ENCODE results near the gene FOXR1.
"Not testable (repeated sequence)": the region's sequence is repeated elsewhere in the genome, so short reads cannot be mapped to it uniquely, and the experiment has no call there.

FOXR1 gene

DNA sequence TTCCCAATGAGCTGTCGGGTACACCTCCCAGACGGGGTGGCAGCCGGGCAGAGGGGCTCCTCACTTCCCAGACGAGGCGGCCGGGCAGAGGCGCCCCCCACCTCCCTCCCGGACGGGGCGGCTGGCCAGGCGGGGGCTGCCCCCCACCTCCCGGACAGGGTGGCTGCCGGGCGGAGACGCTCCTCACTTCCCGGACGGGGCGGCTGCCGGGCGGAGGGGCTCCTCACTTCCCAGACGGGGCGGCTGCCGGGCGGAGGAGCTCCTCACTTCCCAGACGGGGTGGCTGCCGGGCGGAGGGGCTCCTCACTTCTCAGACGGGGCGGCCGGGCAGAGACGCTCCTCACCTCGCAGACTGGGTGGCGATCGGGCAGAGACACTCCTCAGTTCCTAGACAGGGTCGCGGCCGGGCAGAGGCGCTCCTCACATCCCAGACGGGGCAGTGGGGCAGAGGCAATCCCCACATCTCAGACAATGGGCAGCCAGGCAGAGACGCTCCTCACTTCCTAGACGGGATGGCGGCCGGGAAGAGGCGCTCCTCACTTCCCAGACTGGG lies 20.0 kb downstream of the FOXR1 start:
- DNase-seq (ENCODE audit: insufficient read length, low spot score); FAIRE-seq: not testable (repeated sequence)

DNA sequence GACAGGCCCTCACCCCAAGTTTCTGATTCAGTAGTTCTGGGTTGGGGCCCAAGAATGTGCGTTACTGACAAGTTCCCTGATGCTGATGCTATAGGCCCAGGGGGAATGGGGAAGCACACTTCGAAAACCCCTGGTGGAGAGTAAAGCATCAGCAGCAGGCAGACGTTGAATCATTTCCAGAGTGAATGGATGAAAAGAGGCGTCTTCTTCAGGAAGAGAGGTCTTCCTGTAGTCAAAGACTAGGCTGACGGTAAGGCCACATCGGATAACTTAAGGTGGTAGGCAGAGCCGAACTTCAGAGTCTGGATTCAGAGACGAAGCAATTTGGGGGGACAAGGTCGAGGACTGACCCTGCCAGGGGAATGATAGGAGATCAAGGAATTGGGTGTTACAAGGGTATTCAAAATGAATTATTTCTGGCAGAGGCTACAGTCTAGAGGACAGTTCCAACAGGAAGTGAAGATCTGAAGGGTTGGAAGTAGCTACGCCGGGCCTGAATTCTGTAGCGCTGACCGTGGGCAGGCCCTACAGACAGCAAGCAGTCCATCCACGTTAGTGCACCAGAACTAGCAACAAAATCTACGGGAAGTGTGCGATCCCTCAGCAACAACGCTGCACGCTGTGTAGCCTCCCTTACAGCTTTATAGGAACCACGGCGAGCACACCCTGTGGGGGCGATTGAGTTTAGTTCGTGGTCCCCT lies 25.5 kb downstream of the FOXR1 start:
- no peak for DNase-seq (ENCODE audit: insufficient read length, low spot score)
- FAIRE-seq, result peak; percentile 76

DNA sequence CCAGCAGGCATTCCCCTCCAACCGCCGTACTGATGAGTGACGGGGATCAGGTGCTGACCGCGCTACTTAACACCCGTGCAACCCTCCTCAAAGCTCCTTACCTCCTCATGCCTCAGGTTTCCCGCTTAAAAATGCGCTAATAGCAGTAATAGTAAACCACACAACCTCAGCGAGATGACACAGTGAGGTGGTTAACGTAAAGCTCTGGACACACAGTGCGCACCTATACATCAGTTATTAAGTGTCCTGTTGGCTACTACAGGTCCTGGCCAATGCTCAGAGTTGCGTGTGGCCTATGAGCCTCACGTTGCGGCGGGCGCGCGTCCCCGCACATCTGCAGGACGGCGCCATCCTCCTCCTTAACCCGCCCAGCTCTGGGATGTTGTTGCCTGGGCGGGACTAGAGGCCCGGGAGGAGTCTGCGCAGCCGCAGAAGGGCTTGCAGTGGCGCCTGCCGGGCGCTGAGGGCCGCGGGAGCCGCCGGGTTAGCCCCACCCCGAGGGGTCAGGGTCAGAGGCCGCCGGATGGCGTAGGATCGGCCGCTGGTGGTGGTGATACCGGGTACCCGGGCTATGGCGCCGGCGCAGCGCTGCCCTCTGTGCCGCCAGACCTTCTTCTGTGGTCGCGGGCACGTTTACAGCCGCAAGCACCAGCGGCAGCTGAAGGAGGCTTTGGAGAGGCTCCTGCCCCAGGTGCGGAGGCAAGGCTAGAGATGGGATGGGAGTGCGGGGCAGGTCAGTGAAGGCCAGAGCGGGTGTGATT lies 26.2 kb downstream of the FOXR1 start, which contains the start of gene CENATAC:
Gene CENATAC, plus strand, starts transcription at position 512 of the 761 bp plus-strand sequence. Its CDS starts 60 bp downstream, at position 572.
- FAIRE-seq, result peak; percentile 62
- DNase-seq (ENCODE audit: insufficient read length, low spot score), result peak; percentile 98

DNA sequence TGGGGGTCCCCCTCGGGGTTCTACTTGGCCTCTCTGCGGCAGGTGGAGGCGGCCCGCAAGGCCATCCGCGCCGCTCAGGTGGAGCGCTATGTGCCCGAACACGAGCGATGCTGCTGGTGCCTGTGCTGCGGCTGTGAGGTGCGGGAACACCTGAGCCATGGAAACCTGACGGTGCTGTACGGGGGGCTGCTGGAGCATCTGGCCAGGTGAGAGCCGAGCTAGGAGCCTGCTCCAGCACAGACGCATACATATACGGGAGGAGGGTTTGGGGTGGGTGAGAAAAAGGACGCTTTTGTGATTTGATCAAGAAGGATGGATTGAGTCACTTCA lies 26.8 kb downstream of the FOXR1 start:
- DNase-seq (ENCODE audit: insufficient read length, low spot score), result no peak
- no peak for FAIRE-seq

DNA sequence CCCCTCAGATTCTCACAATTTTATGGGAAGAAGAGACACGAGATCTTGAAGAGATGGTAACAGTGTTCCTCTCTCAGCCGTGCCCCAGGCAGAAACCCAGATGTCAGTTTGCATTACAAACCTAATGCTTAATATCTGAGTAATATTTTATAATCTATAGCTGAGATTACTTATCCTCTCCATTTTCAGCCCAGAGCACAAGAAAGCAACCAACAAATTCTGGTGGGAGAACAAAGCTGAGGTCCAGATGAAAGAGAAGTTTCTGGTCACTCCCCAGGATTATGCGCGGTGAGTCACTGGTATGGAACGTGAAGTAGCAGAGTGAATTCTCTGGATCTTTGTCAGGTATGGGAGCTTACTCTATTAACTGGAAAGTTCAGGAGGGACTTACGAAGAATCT lies 27.3 kb downstream of the FOXR1 start:
- FAIRE-seq (peak; percentile 33), DNase-seq (ENCODE audit: insufficient read length, low spot score) (peak; percentile 73)

DNA sequence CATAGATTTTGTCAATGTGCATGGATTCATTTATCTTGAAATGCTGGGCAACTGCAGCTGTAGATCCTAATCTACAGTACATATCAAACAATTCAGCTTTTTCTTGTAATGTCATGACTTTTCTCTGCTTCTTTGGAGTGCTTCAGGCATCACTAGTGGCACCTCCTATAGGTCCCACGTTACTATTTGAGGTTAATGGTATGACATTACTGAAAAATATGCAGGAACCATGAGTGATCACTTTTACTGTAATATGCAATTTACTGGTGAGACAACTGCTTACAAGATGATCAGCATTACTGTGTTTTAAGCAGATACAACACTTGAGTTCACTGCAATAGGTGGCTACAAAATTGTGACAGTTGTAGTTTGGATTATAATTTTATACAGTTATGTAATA lies 29.3 kb downstream of the FOXR1 start:
- FAIRE-seq (no peak), DNase-seq (ENCODE audit: insufficient read length, low spot score) (no peak)

DNA sequence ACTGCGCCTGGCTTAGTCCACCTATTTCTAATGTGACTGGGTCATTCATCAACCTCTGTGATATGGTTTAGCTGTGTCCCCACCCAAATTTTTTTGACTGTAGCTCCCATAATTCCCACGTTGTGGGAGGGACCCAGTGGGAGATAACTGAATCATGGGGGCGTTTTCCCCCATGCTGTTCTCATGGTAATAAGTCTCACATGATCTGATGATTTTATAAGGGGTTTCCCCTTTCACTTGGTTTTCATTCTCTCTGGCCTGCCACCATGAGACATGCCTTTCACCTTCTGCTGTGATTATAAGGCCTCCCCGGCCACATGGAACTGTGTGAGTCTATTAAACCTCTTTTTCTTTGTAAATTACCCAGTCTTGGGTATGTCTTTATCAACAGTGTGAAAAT lies 35.1 kb downstream of the FOXR1 start:
- no peak for FAIRE-seq

DNA sequence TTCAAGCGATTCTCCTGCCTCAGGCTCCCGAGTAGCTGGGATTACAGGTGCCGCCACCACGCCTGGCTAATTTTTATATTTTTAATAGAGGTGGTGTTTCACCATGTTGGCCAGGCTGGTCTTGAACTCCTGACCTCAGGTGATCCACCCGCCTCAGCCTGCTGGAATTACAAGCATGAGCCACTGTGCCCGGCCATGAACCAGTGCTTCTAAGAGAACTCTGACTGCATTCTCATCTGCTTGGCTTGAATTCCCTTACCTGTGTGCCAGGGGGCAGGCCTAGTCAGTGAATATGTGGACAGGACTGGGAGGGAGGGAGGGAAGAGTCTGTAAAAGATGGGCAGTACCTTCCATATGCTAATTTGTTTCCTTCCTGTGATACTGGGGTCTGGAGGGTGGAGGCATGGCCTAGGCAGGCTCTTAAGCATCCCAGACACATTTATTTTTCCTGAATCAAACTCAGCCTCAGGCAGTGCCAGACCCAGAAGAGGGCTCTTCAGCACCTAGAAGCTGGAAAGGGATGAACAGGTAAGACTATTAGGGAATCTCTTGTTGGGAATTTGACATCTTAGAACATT lies 40.0 kb downstream of the FOXR1 start:
- FAIRE-seq, result no peak

More for the DNA sequence above, 35.1 kb downstream of the FOXR1 start:
- no peak for DNase-seq (ENCODE audit: insufficient read length, low spot score)

DNA sequence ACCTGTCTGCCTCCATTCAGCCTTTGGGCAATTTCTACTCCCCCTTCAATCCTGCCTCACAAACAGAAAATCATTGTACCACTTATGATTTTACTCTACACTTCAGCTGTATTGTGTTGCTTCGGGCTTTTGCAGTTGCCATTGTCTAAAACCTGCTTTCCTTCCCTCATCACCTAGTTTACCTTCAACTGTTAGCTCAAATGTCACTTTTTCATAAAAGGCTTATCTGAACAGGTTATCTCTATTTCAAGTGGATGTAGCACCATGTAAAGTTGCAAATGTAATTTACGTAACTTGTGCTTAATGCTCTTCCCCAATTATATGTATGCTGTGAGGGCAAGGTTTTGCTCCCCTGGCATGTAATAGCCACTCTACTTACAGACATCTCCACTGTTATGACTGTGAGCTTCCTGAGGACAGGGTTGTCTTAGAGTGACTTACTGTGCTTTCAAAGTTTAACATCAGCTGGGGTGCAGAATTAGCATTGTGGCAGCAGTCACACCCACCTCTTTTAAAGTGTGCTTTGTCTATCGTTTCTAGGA lies 41.1 kb downstream of the FOXR1 start:
- DNase-seq (ENCODE audit: insufficient read length, low spot score) (no peak), FAIRE-seq (no peak)

More for the DNA sequence above, 40.0 kb downstream of the FOXR1 start:
- no peak for DNase-seq (ENCODE audit: insufficient read length, low spot score)

DNA sequence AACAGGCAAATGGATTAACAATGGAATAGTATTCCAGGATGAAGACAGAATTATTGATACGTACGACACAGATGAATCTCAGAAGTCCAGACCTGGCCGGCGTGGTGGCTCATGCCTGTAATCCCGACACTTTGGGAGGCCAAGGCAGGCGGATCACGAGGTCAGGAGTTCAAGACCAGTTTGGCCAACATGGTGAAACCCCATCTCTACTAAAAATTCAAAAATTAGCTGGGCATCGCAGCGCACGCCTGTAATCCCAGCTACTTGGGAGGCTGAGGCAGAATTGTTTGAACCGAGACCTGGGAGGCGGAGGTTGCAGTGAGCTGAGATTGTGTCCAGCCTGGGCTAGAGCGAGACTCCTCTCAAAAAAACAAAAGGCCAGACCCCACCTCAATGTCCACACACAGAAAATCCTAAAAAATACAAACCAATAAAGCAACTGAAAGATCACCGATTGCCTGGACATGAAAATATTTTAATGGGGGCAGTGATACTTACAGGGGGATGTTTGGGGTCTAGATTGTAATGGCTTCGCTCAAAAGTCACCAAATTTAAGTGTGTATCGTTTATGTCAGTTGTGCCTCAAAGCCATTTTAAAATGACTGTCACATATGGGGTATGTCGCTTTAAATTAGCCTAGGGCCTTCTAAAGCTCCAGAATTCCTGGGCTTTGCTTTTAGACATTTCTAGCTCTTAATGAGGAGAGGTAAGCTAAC lies 42.8 kb downstream of the FOXR1 start:
- FAIRE-seq (no peak), DNase-seq (ENCODE audit: insufficient read length, low spot score) (no peak)

DNA sequence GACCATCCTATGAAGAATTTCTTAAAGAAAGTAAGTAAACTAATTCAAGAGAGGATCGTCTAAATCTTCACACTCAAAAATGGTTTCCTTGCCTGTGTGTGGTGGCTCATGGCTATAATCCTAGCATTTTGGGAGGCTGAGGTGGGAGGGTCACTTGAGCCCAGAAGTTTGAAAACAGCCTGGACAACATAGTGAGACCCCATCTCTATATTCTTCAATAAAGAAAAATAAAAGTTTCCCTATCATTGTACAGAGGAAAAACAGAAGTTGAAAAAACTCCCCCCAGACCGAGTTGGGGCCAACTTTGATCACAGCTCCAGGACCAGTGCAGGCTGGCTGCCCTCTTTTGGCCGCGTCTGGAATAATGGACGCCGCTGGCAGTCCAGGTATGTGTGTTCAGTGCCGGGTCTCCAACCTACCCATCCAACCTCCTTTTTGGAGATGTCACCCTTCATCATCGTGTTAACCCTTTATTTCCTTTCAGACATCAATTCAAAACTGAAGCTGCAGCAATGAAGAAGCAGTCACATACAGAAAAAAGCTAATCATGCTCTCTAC lies 43.6 kb downstream of the FOXR1 start:
- FAIRE-seq (no peak), DNase-seq (ENCODE audit: insufficient read length, low spot score) (no peak)

DNA sequence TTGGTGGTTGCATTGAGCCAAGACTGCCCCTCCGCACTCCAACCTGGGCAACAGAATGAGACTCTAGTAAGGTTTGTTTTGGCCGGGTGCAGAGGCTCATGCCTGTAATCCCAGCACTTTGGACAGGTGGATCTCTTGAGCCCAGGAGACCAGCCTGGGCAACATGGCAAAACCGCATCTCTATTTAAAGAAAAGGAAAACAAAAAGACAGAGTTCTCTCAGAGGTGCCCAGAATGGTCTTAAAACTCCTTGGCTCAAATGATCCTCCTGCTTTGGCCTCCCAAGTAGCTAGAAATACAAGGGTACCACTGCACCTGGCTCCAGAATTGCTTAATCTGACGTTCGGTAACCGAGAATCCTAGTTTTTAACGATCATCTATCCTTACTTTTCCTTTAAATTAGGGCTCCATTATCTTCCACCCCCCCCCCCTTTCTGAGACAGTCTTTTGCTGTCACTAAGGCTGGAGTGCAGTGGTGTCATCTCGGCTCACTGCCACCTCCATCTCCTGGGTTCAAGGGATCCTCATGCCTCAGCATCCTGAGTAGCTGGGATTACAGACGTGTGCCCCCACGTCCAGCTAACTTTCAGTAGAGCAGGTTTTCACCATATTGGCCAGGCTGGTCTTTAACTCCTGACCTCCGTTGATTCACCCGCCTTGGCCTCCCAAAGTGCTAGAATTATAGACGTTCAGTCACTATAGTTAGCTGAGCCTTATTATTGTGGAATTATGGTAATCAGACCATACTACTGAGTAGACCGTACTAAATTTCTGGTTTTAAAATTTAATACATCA lies 44.9 kb downstream of the FOXR1 start:
- FAIRE-seq (no peak), DNase-seq (ENCODE audit: insufficient read length, low spot score) (no peak)

DNA sequence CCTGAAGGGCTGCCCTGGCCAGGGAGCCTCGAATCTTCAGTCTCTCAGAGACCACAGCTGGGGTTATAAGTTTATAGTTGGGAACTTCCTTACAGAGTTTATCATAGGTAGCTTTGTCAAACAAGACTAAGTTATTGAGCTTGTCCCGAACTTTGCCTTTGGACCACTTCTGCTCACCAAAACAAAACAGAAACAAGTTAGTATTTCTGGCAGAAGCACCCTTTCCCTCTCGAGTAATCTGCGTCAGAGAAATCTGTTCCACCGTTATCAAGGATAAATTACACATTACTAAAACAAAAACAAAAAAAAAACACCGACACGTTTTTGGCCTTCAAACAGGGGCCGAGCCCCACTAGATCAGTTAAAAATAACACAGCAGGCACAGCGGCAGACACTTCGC lies 45.8 kb downstream of the FOXR1 start:
- not testable (repeated sequence) for DNase-seq (ENCODE audit: insufficient read length, low spot score); FAIRE-seq

DNA sequence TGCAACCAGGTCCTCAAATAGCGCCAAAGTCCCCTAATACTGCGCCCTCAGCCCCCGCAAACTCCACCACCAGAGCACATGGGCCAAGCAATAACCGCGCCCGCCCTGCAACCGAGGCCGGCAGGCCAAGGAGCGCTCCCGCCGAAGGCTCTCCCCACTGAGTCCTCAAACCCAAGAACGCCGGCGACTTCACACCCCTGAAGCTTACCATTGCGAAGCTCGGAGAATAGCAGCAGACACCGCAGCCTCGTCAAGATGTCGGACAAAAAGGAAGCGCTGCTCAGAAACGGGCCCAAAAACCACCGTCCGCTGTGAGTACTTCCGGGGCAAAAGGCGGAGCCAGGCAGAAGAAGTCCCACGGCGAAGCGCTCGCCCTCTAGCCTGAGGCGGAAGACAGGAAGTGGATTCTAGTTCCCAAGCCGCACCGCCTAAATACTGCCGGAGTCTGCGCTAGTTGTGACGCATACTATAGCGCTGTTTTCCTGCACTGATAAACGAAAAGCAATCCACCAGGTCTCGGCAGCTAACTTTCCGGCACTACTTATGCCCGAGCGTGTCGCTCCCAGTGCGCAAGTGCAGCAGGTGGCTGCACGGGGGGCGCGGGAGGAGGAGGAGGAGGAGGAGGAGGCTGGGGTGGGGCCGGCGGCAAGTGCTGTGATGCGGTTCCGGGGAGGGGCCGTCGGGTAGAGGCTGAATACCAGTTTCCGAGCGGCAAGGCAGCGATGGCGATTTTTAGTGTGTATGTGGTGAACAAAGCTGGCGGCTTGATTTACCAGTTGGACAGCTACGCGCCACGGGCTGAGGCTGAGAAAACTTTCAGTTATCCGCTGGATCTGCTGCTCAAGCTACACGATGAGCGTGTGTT lies 46.7 kb downstream of the FOXR1 start, which contains the start of the genes RPS25 and TRAPPC4:
Gene RPS25, minus strand, starts transcription at position 270 of the 865 bp plus-strand sequence. Its CDS starts 59 bp downstream, at position 211.
Gene TRAPPC4, plus strand, starts transcription at position 693 of the 865 bp plus-strand sequence. Its CDS starts 30 bp downstream, at position 723.
- DNase-seq (ENCODE audit: insufficient read length, low spot score), result peak; percentile 96
- peak; percentile 62 for FAIRE-seq

DNA sequence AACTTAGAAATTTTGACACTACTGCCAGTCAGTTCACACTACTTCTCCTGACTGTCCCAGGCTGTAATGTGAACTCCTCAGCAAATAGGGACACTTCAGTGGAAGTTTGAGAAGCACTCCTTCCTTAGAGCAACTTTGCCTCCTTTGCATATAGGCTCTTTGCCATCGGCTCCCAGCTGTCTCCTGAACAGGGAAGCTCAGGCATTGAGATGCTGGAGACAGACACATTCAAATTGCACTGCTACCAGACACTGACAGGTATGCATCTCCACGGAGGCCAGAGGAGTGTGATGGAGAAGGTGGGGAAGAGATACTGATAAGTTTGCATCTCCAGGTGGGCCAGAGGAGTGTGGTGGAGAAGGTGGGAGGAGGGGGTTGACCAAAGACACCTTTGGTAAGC lies 48.4 kb downstream of the FOXR1 start:
- DNase-seq (ENCODE audit: insufficient read length, low spot score) (no peak), FAIRE-seq (no peak)

DNA sequence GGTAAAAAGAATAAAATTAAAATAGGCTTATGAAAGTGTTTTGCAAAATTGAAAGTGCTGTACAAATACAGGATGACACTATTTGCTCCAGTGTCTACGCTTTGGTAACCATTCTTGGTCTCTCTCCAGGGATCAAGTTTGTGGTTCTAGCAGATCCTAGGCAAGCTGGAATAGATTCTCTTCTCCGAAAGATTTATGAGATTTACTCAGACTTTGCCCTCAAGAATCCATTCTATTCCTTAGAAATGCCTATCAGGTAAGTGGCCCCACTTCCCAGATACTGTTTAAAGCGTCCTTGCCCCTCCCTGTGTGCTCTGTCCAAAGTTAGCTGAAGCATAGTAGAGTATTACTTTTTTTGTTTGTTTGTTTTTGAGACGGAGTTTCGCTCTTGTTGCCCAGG lies 50.1 kb downstream of the FOXR1 start:
- FAIRE-seq (no peak), DNase-seq (ENCODE audit: insufficient read length, low spot score) (no peak)

DNA sequence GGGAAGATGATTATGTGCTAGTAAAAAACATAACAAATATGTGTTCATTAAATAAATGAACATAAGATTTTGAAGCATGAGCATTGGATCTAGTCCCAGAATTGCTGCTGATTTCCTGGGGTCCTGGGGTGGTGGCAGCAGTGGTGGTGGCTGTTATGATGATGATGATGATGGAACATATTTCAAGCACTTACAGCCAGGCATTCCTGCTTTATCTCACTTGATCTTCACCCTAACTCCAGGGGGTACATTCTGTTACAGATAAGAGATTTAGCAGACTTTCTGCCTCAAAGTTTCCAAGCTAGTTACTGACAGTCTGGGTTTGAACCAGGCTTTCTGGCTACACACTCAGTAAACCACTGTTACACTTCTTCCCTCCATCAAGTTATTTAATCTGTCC lies 52.2 kb downstream of the FOXR1 start:
- FAIRE-seq (no peak), DNase-seq (ENCODE audit: insufficient read length, low spot score) (no peak)

DNA sequence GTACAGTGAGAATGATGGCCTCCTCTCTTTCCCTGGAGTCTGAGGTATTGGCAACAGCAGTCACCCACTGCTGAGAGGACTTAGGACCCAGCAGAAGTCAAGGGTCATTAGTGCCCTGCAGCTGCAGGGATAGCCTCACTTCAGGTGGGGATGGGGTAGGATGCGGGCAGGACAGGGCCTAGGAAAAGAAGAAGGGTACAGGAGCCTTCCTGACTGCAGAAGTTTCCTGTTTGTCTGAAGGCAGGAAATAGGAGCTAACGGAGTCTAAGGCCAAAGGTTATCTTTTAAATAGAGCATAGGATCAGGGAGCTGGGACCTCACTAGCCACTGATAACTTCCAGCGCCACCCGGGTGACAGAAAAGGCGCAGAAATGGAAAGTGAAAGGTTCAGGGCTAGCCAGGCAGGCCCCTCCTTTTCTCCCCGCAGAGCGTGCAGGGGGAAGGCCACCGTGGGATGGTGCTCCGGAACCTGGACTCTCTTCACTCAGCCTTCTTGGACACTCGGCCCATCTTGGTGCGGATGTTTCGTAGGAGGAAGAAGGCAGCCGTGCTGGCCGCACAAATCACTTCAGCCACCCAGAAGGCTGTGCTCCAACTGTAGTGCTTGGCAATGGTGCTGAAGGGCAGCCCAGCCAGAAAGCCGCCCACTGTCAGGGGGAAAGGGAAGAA lies 53.0 kb downstream of the FOXR1 start:
- no peak for FAIRE-seq

More for the DNA sequence above, 53.0 kb downstream of the FOXR1 start:
- no peak for DNase-seq (ENCODE audit: insufficient read length, low spot score)

All from HTR-8/SVneo (cell line).